ENCODE results near the gene KCNJ5. TPM values are rescaled to one million over a fixed set of nuclear protein-coding genes. Genes with fewer than 3 reads are reported as not detected.

Gene KCNJ5
- total and polyA plus RNA-seq, 2 experiments from 2014 or later: not detected

GRCh38 chr11:128962896-128963295, 71.7 kb downstream of the KCNJ5 start:
- no peak overlapping the region for H3K4me2 ChIP-seq
- no peaks in the 10 kb centered on the region for H3K9me3 Mint-ChIP-seq
- TF ChIP-seq JUNB (IDR thresholded peaks at IDR 0.05; ENCODE audit: unreplicated experiment): no peak
- TF ChIP-seq POLR2AphosphoS5 (IDR thresholded peaks at IDR 0.05; ENCODE audit: low read depth): no peak
- no peak for TF ChIP-seq EZH2phosphoT487 (IDR thresholded peaks at IDR 0.05; ENCODE audit: unreplicated experiment)
- no peak for TF ChIP-seq CTCF (conservative IDR thresholded peaks at IDR 0.05; ENCODE audit: low read depth in 2 of 2)
- TF ChIP-seq ZNF114 (CRISPR knock-in tag; IDR thresholded peaks at IDR 0.05): no peak
- no peak for TF ChIP-seq STAT1 (IDR thresholded peaks at IDR 0.05; ENCODE audit: unreplicated experiment)
- no peak for TF ChIP-seq ETS1 (IDR thresholded peaks at IDR 0.05)
- TF ChIP-seq REST (IDR thresholded peaks at IDR 0.05; ENCODE audit: unreplicated experiment): no peak
- DNase-seq (ENCODE audit: low spot score): no peak
- H3K79me2 ChIP-seq (replicated peaks; ENCODE audit: insufficient read depth): no peaks in the 10 kb centered on the region
- no peak overlapping the region for H3K4me3 ChIP-seq
- H3F3A ChIP-seq (replicated peaks; ENCODE audit: low read depth): no peaks in the 10 kb centered on the region
- no peak overlapping the region for H3K27ac Mint-ChIP-seq
- no peak overlapping the region for H3K27ac ChIP-seq (ENCODE audit: low read depth)
- H3K36me3 ChIP-seq (ENCODE audit: insufficient read depth): no peaks in the 10 kb centered on the region
- H3K4me1 Mint-ChIP-seq: peaks cover 9% of the 10 kb centered on the region; the same call in 2 of the 3 replicates
- no peaks in the 10 kb centered on the region for H3K9me2 ChIP-seq (ENCODE audit: insufficient read depth)
- ATAC-seq: no peak
- no peaks in the 10 kb centered on the region for H3K36me3 Mint-ChIP-seq (ENCODE audit: low read depth)
- H3K27me3 ChIP-seq (ENCODE audit: insufficient read depth): no peaks in the 10 kb centered on the region
- peaks cover 8% of the 10 kb centered on the region; the same call in 1 of the 2 replicates for H4K20me1 ChIP-seq (replicated peaks; ENCODE audit: insufficient read depth)
- no peaks in the 10 kb centered on the region for H3K27me3 Mint-ChIP-seq (ENCODE audit: insufficient read depth, low read depth, poor library complexity)
- no peaks in the 10 kb centered on the region for H3K4me1 ChIP-seq (ENCODE audit: insufficient read depth)
- H2AFZ ChIP-seq: no peak overlapping the region
- no peak overlapping the region for H3K4me3 Mint-ChIP-seq

- no peak for ATAC-seq
- no peak for DNase-seq (ENCODE audit: low spot score)
- Mint-ChIP-seq H3K4me1 (peaks cover 9% of the 10 kb centered on the region; the same call in 2 of the 3 replicates), H3K9me3 (no peaks in the 10 kb centered on the region), H3K27me3 (ENCODE audit: insufficient read depth, low read depth, poor library complexity) (no peaks in the 10 kb centered on the region), H3K27ac (no peak overlapping the region), H3K36me3 (ENCODE audit: low read depth) (no peaks in the 10 kb centered on the region), H3K4me3 (no peak overlapping the region)
- H3K27ac ChIP-seq (ENCODE audit: low read depth): no peak overlapping the region
- H3K4me2 ChIP-seq: no peak overlapping the region
- no peak overlapping the region for H3K4me3 ChIP-seq
- H3K4me1 ChIP-seq (ENCODE audit: insufficient read depth): no peaks in the 10 kb centered on the region
- H2AFZ ChIP-seq: no peak overlapping the region
- H3K36me3 ChIP-seq (ENCODE audit: insufficient read depth): no peaks in the 10 kb centered on the region
- H4K20me1 ChIP-seq (replicated peaks; ENCODE audit: insufficient read depth): peaks cover 8% of the 10 kb centered on the region; the same call in 1 of the 2 replicates
- H3K27me3 ChIP-seq (ENCODE audit: insufficient read depth): no peaks in the 10 kb centered on the region
- H3K9me2 ChIP-seq (ENCODE audit: insufficient read depth): no peaks in the 10 kb centered on the region
- H3K79me2 ChIP-seq (replicated peaks; ENCODE audit: insufficient read depth): no peaks in the 10 kb centered on the region
- no peaks in the 10 kb centered on the region for H3F3A ChIP-seq (replicated peaks; ENCODE audit: low read depth)
- TF ChIP-seq ZNF331 (CRISPR knock-in tag; IDR thresholded peaks at IDR 0.05; ENCODE audit: low read depth): no peak
- no peak for TF ChIP-seq NANOG (IDR thresholded peaks at IDR 0.05; ENCODE audit: borderline replicate concordance)
- TF ChIP-seq STAT1 (IDR thresholded peaks at IDR 0.05; ENCODE audit: unreplicated experiment): no peak
Measured at GRCh38 chr11:128963744-128964325, 72.7 kb downstream of the KCNJ5 start.

Measured in GM23338 (cell line).